DLD1 (cell line): Measurements from ENCODE around the gene AFP.

Source experiments
- in situ Hi-C: cut with HindIII; loops from 2 replicates; pipeline ENCODE4 v1.10.0; 2017; ENCODE audit warnings: low sequenced_read_pairs

AFP gene

DNA sequence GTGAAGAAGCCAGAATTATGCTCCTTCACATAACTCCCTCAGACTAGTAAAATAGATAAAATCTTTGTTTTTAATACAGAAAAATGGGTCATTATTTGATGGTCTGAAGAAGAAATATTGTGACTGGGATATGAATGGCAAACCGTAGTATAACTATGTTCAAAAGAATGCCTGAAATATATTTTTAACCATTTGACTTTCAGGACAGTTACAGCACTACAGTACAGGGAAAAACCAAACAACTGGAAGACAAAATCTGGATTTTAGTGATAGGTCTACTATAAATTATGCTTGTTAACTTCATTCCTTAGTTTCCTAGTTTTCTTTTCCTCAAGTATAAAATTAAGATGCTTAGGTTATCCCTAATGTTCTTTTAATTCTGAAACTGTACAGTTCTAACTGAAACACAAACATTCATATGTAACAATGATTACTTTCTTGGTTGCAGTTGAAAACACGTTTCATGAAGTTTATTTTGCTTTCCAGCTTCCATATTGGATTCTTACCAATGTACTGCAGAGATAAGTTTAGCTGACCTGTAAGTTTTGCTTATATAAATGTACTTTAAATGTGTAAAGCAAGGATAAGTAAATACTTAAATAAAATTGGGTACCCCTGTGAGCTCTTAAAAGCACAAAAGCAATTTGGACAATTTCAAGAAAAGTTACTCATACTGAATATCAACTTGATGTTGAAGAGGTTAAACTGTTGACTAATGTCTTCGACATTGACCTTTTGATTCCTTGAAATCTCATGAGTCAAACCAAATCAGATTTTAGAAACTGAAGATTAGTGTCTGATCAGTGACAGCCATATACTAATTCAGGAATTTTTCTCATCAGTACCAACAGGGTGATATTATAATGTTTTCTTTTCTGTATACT, 895 bp downstream of the AFP start:
- in situ Hi-C loops: no loop called here

DNA sequence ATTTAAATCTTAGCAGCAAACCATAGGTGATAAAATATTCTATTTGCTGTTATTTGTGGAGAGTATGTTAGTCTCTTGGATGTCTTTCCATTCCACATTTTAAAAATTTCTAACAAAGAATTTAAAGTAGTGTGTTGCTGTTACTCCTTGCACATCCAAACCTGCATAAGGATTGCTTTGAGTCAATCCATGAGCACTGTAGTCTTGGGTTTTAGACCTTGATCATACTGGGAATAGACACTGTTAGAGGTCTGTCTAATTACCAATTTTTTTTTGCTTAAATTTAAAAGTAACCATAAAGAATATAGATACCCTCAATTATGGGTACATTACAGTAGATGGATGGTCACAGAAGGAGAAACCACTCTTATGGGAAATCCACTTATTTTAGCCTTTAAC, 1.5 kb downstream of the AFP start:
- in situ Hi-C loops: no loop called here

DNA sequence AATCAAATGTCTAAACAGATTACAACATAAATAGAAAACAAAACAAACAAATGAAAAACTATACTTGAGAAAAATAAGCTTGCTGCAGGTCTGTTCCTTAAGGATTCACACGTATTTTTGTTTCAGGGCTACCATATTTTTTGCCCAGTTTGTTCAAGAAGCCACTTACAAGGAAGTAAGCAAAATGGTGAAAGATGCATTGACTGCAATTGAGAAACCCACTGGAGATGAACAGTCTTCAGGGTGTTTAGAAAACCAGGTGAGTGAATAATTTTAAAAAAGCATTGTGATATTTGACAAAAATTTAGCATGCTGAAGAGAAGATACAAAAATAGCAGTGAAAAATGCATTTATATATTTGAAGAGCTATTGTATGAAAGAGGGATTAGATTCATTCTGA, 2.0 kb downstream of the AFP start:
- in situ Hi-C loops: no loop called here

DNA sequence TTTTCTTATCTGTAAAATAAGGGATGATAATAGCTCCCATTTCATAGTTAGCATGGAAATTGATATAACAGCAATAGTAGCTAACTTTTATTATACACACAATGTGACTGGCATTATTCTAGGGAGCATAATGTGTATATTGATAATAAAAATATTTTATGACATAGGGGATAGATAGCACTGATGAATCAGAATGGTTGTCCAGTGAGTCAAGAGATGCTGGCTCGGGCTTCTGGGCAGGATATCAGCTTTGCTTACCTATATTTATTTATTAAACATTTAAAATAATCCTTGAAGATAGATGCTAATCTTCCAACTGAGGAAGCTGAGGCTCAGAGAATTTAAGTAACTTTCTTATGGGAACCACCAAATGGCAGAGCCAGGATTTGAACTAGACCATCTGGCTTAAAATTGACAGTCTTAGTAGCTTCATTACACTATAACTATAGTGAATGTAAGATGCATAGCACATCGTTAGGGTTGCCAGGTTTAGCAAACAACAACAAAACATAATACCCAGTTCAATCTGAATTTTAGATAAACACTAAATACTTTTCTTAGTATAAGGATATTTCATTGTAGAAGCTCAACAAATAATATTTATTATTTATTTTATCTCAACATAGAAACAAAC, 2.7 kb downstream of the AFP start:
- in situ Hi-C loops: no loop called here

DNA sequence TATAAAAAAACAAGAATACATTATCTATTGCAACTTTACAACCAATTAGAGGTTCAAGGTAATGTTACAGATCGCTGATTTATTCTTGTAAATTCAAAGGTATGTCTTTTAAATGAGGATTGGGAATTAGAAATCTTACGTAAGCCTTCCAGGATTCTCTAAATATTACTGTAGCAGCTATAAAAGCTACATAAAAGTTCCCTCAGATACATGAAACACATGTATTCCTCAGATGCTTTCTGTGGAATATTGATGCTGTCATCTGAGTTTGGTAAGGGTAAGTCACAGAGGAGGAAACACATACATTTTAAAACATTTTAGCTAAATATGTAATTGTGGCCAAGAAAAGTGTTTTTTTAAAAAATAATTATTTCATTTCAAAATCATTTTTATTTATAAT, 3.4 kb downstream of the AFP start:
- in situ Hi-C loops: no loop called here

DNA sequence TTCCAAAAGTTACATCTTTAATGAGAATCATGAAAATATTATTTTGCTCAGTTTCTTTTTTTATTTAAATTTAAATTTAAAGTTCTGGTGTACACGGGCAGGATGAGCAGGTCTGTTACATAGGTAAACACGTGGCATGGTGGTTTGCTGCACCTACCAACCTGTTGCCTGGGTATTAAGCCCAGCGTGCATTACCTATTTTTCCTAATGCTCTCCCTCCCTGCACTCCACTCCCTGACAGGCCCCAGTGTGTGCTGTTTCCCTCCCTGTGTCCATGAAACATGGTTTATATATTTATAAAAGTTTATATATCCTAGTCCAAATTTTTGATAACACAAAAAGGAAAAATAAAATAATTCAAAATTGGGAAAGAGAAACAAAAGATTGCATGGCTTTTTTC, 4.0 kb downstream of the AFP start:
- in situ Hi-C loops: no loop called here

DNA sequence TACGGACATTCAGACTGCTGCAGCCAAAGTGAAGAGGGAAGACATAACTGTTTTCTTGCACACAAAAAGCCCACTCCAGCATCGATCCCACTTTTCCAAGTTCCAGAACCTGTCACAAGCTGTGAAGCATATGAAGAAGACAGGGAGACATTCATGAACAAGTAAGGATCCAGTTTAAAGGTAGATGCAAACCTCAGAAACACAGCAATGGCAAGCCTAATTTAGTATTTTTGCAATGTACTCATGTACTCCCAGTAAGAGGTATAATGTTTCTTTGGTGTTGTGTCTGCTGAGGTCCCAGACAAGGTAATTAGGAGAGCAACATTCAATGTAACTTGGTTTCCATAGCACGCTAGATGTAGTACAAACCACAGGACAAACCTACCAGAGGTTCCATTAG, 4.6 kb downstream of the AFP start:
- in situ Hi-C loops: no loop called here

DNA sequence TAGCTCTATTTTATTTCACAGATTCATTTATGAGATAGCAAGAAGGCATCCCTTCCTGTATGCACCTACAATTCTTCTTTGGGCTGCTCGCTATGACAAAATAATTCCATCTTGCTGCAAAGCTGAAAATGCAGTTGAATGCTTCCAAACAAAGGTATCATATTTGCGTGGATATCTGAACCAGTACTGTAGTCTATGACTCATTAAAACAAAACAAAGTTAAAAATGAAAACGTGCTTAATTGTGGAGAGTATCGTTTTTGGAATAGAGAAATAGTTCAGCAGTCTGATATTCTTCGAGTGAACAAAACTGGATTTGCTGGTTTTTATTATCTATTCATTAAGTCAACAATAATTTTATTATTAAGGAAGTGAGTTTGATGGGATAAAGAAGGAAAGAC, 6.3 kb downstream of the AFP start:
- in situ Hi-C loops: no loop called here

DNA sequence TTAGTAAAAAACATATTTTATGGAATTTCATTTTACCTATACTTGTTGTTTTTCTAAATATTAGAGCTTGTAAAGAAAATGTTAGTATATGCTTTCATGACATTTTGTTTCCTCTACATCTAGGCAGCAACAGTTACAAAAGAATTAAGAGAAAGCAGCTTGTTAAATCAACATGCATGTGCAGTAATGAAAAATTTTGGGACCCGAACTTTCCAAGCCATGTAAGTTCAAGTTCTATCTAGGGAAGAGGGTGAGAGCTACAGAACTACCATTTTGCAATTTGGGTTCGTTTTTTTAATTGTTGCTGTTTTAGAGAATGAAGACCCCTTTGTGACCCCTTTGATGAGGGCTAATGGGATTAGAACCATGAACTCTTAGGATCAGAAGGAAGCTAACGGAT, 7.2 kb downstream of the AFP start:
- in situ Hi-C loops: no loop called here

DNA sequence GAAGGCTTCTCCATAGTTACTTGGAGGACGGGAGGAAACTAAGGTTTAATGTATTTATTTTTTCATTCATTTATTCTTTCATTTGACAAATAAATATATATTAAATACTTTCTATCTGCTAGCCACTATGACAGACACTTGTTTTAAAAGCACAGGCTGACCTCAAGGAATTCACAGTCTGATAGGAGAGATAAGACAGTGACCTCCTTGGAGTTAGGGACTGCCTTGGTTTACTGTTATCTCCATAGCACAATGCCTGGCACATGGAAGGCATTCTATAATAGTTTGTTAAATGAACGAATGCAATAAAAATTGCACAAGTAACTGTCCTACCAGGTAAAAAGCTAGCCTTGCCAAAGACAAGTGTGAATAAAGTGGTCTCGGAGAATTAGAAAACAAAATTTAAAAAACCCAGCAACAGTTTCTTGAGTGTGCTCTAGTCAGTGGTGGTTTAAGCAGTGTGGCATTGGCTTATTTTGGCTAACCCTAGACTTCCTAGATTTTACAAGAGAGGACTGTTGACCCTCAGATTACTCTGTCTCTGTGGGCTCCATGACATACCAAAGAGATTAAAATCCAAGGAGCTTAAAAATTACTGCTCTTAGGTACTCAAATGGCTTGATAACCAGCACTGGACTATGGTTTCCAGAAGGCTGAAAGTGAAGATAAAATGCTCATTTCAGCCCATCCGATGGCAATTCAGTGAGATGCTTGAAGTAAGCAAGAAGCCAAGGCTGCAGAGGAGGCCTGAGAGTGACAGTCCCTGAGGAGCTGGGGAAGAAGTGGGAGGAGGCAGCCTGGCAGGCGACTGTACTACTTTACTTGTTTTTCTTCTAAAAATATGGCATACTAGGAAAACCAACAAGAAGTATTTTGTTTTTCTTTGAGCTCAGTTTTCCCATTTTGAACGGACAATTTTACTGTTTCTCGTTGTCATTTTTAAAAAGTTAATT, 9.6 kb downstream of the AFP start:
- in situ Hi-C loops: no loop called here

DNA sequence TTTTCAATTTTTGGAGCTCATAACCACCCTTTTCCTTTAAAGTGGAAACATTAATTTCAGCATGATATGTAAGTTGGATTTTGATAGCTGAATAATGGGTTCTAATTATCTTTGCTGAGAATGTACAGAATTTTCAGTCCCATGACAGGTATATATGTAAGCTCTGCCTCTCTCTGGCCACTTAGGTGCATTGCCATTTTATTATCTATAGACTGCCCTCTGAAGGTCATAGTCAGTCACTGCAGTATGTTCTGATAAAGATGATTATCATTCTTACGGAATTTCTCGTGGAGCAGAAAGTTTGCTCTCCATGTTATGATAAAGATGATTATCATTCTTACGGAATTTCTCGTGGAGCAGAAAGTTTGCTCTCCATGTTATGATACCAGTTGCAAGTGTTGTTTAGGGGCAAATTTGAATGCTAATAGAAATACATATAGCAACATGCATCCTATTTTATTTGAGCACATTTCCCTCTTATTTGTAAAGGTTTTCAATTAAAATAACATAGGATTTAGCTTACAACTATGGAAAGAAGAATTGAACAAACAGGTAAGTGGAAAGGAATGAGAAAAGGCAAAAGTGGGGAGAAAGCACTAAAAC, 10.4 kb downstream of the AFP start:
- in situ Hi-C loops: no loop called here

DNA sequence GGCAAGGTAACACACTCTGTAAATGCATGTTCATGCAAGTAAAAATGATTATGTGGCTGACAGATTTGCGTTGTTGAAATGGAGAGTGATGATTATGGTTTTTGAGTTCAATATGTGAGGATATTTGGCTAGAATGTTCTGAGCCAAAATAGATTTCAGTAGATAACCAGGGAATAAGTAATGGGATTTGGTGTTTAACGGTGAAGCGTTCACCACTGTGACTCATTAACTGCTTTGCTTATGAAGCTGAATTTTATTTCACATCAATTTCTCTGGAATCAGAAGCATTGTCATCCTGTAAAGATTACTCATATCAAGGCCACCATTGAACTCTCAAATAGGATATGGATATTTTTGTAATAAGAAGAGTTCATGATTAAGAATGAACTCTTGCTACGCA, 11.7 kb downstream of the AFP start:
- in situ Hi-C loops: no loop called here

DNA sequence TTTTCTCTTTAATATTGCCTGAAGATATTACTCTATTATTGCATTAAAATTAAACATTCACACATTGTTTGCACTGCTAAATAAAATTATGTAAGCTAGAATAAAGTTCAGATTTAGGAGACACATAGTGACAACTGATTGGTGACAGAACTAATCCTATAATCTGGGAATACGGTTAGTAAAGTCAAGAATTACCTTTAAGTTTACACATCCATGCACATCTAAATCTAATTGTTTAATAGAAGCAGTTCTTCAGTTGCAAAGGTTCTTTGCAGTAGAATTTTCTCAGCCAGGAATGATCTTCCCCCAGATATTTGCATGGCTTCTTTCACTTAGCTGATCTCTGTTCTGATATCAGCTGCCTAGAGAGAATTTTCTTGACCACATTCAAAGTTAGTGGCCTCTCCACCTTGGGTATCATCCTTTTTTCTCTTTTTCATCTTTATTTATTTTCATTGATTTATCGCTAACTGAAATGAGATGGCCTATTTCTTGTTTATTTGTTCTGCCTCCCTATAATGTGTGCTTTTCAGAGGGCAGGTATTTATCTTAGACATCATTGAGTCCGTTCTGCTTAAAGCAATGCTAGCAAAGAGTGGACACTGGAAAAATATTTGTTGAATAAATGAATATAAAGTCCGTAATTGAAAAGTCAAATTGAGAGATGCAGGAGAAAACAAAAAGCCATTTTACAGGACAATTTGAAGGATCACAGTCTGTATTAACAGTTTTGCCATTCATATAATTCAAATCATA, 12.6 kb downstream of the AFP start:
- in situ Hi-C loops: no loop called here

DNA sequence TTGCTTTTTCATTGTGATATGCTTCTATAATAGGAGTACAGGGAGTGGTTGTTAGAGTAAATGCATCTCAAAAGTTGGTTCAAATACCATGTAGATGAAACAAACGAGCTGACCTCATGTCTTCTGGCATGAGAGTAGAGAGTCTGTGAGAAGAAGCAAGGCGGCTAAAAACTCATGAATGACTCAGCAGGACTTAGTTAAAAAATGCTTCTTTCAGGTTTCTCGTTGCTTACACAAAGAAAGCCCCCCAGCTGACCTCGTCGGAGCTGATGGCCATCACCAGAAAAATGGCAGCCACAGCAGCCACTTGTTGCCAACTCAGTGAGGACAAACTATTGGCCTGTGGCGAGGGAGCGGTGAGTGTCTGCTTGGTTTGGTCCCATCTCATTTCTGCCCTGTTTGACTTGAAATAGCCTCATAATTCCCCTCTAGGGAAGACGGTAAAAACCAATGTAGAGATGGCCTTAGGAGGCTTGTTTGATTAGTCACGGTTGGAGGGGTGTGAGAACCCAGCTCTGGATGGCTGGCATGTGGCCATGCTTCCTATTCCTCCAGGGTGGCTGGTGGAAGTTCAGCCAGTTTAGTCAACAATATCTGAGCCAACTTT, 14.5 kb downstream of the AFP start:
- in situ Hi-C loops: no loop called here

DNA sequence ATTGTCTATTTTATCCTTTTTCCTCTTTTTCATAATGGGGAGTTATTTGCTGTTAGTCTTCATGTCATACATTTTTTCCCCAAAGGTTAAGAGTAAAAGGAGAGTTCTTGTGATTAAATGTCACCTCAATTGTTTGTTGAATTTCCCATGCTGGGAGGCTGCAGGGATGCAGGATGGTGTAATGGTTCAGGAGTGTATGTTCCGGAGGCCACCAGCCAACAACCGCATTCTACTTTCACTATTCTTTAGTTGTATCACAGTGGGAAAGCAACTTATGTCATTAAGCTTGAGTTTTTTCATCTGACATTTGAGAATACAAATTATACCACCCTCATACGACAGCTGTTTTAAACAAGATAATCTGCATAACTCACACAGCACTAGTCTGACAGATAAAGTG, 15.4 kb downstream of the AFP start:
- in situ Hi-C loops: no loop called here

DNA sequence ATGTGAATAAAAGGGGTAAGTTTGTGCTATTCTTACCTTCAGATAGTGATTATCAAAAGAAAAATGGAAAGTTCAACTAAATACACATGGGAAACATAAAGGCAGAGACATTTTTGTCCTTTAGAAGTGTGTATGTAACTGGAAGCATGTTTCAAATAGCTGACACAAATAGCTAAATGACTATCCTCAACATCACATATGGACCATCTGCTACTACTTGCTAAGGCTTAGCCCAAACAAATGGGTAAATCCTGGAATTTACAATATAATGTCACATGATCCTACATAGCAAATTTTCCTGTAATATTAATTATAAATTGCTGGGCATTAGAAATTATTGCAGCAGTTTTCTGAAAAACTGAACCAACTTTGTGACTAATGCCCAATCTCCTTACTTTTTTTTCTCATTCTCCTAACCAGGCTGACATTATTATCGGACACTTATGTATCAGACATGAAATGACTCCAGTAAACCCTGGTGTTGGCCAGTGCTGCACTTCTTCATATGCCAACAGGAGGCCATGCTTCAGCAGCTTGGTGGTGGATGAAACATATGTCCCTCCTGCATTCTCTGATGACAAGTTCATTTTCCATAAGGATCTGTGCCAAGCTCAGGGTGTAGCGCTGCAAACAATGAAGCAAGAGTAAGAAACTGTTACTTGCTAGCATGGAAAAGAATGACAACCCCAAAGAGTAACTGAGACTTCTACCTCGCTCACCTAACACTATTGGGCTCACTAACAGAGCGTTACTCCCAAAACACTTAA, 16.1 kb downstream of the AFP start:
- in situ Hi-C loops: no loop called here

DNA sequence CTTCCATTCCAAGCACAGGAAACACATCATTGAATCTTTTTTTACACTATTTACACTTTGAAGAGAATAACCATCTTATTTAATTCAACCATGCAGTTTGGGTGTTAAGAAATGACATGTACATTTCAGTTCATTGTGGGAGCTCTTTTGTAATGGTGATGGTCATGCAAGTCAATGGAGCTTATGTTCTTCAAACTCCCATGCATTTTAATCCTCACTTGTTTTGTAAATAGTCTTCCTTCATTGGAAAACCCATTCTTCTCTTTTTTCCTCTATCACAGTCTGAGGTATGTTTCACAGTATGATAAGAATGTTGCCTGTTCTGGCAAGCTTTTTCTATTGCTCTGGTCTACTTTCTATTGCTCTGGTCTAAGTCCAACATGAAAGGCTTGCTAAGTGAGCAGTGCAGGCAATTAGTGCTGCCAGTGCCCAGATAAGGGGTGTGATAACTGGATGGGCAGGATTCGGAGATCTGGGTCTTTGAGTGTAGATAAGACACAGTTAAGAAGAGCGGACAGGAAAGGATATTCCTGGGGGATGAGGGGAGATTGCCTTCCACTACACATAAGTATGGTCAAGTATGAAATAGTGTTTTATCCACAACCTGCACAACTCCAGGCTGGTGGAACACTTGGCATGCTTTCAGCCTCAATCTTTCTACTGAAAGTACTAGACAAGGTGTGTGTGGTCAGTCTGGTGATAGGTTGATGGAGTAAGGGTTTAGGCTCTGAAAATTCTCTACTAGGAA, 17.1 kb downstream of the AFP start:
- in situ Hi-C loops: no loop called here

DNA sequence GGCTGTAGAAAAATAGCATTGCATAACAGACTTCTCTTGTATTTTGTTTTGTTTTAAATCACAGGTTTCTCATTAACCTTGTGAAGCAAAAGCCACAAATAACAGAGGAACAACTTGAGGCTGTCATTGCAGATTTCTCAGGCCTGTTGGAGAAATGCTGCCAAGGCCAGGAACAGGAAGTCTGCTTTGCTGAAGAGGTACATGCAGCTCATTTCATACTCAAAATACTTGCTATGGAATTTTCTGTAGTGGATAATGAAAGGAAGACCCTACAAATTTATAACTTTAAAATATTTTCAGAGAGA, 17.6 kb downstream of the AFP start:
- in situ Hi-C loops: no loop called here

DNA sequence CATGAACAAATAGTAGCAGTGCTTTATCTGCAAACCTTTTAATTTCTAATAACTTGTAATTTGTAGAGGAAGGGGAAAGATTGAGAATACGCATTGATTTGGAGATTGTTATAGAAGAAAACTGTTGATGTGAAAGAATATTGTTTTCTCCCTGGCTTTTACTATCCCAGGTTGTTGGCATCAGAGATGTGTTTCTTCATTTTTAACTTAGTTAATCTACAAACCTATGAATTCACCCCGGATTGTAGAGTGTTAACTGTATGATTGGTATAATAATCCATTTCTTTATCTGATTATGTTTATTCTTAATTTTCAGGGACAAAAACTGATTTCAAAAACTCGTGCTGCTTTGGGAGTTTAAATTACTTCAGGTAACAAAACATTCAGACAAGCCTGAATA, 18.9 kb downstream of the AFP start:
- in situ Hi-C loops: no loop called here
